Measurements from ENCODE around the gene CLDN11.
A peak's percentile ranks its signal among the peaks of the same experiment; 100 is the strongest.

The CLDN11 gene

DNA sequence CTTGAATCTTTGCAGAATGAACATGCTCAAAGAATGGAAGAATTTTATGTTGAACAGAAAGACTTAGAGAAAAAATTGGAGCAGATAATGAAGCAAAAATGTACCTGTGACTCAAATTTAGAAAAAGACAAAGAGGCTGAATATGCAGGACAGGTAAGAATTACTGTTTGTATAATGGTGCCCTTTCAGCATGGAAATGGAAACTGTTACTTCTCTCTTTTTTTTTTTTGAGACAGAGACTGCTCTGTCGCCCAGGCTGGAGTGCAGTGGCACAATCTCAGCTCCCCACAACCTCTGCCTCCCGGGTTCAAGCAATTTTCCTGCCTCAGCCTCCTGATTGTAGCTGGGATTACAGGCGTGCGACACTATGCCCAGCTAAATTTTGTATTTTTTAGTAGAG lies 27.6 kb upstream of the CLDN11 start:
- TF ChIP-seq, protein P1, sequence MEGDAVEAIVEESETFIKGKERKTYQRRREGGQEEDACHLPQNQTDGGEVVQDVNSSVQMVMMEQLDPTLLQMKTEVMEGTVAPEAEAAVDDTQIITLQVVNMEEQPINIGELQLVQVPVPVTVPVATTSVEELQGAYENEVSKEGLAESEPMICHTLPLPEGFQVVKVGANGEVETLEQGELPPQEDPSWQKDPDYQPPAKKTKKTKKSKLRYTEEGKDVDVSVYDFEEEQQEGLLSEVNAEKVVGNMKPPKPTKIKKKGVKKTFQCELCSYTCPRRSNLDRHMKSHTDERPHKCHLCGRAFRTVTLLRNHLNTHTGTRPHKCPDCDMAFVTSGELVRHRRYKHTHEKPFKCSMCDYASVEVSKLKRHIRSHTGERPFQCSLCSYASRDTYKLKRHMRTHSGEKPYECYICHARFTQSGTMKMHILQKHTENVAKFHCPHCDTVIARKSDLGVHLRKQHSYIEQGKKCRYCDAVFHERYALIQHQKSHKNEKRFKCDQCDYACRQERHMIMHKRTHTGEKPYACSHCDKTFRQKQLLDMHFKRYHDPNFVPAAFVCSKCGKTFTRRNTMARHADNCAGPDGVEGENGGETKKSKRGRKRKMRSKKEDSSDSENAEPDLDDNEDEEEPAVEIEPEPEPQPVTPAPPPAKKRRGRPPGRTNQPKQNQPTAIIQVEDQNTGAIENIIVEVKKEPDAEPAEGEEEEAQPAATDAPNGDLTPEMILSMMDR (IDR thresholded peaks at IDR 0.05; ENCODE audit: low read depth, low read length): no peak
- no peak overlapping the region for H3K4me3 ChIP-seq (ENCODE audit: low read depth, low read length)
- DNase-seq (ENCODE audit: low read depth, low spot score): no peak
- in situ Hi-C loops (cut with HindIII; ENCODE audit: low sequenced_read_pairs): no loop called here

DNA sequence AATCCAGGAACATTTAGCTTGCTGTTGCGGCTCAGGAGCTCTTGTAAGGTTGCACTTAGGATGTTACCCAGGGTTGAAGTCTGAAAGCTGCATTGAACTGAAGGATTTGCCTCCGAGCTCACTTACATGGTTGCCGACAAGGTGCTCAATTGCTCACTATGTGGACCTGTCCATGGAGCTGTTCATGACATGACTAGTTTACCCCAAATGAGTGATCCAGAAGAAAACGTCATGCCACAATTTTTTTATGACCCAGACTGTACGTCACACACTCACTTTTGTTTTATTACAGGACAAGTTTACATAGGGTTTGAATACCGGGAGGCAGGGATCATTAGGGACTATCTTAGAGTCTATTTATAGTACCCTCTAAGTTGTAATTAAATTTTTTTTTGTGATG lies 21.0 kb upstream of the CLDN11 start:
- TF ChIP-seq, protein P1 (IDR thresholded peaks at IDR 0.05; ENCODE audit: low read depth, low read length): no peak
- DNase-seq (ENCODE audit: low read depth, low spot score): no peak
- in situ Hi-C loops (cut with HindIII; ENCODE audit: low sequenced_read_pairs): no loop called here
- no peak overlapping the region for H3K4me3 ChIP-seq (ENCODE audit: low read depth, low read length)

DNA sequence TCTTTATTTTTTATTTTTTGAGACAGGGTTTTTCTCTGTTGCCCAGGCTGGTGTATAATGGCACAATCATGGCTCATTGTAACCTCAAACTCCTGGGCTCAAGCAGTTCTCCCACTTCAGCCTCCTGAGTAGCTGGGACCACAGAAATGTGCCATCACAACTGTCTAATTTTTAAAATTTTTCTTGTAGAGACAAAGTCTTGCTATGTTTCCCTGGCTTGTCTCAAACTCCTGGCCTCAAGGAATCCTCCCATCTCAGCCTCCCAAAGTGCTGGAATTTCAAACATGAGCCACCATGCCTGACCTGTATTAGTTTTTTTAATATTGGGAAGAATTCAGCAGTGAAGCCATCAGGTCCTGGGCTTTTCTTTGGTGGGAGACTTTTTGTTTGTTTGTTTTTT lies 13.6 kb upstream of the CLDN11 start:
- no peak overlapping the region for H3K4me3 ChIP-seq (ENCODE audit: low read depth, low read length)
- DNase-seq (ENCODE audit: low read depth, low spot score): no peak
- in situ Hi-C loops (cut with HindIII; ENCODE audit: low sequenced_read_pairs): no loop called here
- TF ChIP-seq, protein P1 (IDR thresholded peaks at IDR 0.05; ENCODE audit: low read depth, low read length): no peak

DNA sequence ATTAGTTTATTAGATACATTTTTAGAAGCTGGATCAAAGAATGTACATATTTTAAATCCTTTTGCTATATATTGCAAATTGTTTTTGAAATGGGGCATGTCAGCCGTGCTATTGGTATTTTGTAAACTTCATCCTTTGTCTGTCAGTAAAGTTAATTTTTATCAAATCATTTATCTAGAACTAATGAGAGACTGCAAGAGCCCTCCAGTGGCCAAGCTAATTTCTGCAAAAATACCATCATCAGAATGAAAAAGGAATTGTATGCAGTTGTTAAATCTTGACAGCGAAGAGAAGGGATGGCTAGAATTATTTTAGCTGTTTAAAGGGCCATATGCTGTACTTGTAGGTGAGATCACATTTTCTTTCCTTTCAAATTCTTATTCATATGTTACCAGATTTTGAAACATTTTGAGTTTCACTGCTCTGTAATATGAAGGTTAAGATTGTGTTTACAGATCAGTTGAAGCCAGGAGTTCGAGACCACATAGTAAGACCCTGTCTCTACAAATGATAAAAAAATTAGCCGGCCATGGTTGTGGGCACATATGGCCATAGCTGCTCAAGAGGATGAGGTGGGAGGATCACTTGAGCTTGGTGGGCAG lies 8.1 kb upstream of the CLDN11 start:
- TF ChIP-seq, protein P1 (IDR thresholded peaks at IDR 0.05; ENCODE audit: low read depth, low read length): peak; percentile 60
- DNase-seq (ENCODE audit: low read depth, low spot score): peak; percentile 42
- in situ Hi-C loops (cut with HindIII; ENCODE audit: low sequenced_read_pairs): no loop called here
- H3K4me3 ChIP-seq (ENCODE audit: low read depth, low read length): no peak overlapping the region

DNA sequence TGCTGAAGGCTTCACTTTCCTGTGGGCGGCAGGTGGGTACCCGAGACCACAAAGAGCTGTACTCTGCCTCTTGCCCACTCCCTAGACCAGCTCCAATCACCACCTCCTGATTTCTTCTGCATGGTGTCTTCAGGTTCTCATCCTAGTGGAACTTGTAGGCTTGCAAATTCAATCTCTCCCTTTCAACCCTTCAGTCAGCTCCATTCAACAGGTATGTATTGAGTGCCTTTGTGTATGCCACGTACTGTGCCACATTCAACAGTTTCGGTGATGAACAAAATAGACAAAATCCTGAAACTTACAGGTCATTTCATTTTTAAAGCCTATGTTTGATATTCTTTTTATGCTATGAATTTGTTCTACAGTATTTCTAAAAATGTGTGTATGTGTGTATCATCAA lies 5.4 kb upstream of the CLDN11 start:
- no peak for DNase-seq (ENCODE audit: low read depth, low spot score)
- in situ Hi-C loops (cut with HindIII; ENCODE audit: low sequenced_read_pairs): no loop called here
- H3K4me3 ChIP-seq (ENCODE audit: low read depth, low read length): no peak overlapping the region
- TF ChIP-seq, protein P1 (IDR thresholded peaks at IDR 0.05; ENCODE audit: low read depth, low read length): no peak

DNA sequence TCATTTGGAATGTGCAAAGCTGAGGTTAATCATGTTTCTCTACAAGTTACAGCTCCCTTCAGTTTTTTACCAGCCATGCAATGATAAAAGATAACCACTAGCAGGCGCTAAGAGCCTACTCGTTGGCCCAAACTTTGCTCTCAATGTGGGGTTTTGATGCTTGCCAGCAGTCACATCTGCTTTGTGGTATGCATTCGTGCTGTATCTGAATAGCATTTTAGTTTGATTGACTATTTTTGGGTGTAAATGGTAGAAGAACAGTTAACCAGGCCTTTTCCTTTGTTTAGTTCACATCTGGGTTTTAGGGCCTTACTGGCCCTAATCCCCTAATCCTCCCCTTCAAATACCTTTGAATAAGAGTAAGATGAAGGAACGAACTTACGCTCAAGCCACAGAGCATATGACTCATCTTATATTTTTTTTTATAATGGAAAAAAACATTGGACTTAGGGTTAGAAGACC lies 4.4 kb upstream of the CLDN11 start:
- in situ Hi-C loops (cut with HindIII; ENCODE audit: low sequenced_read_pairs): no loop called here
- peak; percentile 91 for DNase-seq (ENCODE audit: low read depth, low spot score)
- TF ChIP-seq, protein P1 (IDR thresholded peaks at IDR 0.05; ENCODE audit: low read depth, low read length): peak; percentile 99
- H3K4me3 ChIP-seq (ENCODE audit: low read depth, low read length): no peak overlapping the region
